Glutamatergic neuron (in vitro differentiated cells): Measurements from ENCODE around the gene ZNF831. TPM values are rescaled to one million over a fixed set of nuclear protein-coding genes. Genes with fewer than 3 reads are reported as not detected.

Experiments used
- DNase-seq: peaks from one replicate; pipeline ENCODE4 v3.0.0; 2022
- H3K27ac Mint-ChIP-seq: one replicate; pipeline ENCODE4 v1.8.0; 2020; ENCODE audit warnings: mild to moderate bottlenecking, mixed read lengths, inconsistent platforms; ENCODE audit not compliant: unreplicated experiment
- H3K27me3 Mint-ChIP-seq: one replicate; pipeline ENCODE4 v1.8.0; 2020; ENCODE audit warnings: mild to moderate bottlenecking, moderate library complexity, mixed read lengths, inconsistent platforms; ENCODE audit not compliant: unreplicated experiment
- H3K36me3 Mint-ChIP-seq: one replicate; pipeline ENCODE4 v1.8.0; 2020; ENCODE audit warnings: mild to moderate bottlenecking, mixed read lengths, inconsistent platforms; ENCODE audit not compliant: unreplicated experiment
- H3K4me1 Mint-ChIP-seq: one replicate; pipeline ENCODE4 v1.8.0; 2020; ENCODE audit warnings: mild to moderate bottlenecking, low read depth, mixed read lengths, inconsistent platforms; ENCODE audit not compliant: unreplicated experiment
- H3K4me3 Mint-ChIP-seq: one replicate; pipeline ENCODE4 v1.8.0; 2020; ENCODE audit warnings: mild to moderate bottlenecking, mixed read lengths, inconsistent platforms; ENCODE audit not compliant: unreplicated experiment
- H3K9me3 Mint-ChIP-seq: one replicate; pipeline ENCODE4 v1.8.0; 2020; ENCODE audit warnings: mild to moderate bottlenecking, moderate library complexity, mixed read lengths, inconsistent platforms; ENCODE audit not compliant: unreplicated experiment
- total RNA-seq: library from RNA; stranded (reverse); fragmentation: NEBNext Ultra II Directional; extraction: Animal tissue kit (Norgen Biotek cat#: 25700); gene quantifications from one replicate; pipeline ENCODE4 v1.2.1, GENCODE V29; 2021; ENCODE audit not compliant: unreplicated experiment
- TF ChIP-seq, protein P1 (sequence below): fragments of 200-600 bp; sonication (generic); IDR thresholded peaks from one replicate; pipeline ENCODE4 v1.5.0; 2021; ENCODE audit not compliant: partially characterized antibody, unreplicated experiment

The ZNF831 gene
- total RNA-seq, 1 donor from 2014 or later = not detected

DNA sequence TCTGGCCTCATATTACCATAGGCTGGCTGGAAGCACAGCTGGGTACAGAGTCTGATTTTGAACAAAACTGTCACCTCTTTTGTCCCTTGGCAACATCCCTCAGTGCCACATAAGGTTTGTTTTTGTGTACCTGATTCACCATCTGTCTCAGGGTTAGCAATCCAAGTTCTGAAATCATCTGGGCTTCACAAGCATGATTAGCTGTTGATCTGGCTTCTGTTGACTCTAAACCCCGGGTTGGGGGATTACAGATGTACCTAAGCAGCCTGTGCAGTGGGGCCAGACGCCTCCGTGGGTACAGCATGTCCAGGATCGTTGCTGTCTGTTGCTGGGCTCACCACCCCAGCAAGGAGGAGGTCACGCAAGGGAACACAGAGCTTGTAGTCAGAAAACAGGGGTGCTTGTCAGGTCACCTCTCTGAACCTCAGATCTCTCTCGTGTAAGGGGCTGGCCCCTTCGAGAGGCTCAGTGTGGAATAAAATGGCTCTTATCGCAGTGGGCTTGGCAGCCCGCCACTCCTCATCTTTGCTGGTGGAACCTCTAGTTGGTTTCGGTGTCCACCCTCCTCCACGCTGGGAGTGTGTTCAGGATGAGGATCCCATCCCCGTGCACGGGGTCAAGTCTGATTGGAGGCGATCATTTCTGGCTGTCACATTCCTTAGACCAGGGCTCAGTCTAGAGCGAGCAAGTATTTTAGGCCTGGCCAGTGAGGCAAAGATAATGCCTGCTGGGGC lies 39.2 kb upstream of the ZNF831 start:
- Mint-ChIP-seq H3K27me3 (peaks cover 9% of the 10 kb centered on the region), H3K36me3 (peaks cover 7% of the 10 kb centered on the region), H3K4me3 (no peak overlapping the region), H3K9me3 (peaks cover 5% of the 10 kb centered on the region), H3K4me1 (no peaks in the 10 kb centered on the region), H3K27ac (no peak overlapping the region)
- DNase-seq = no peak
- TF ChIP-seq, protein P1, sequence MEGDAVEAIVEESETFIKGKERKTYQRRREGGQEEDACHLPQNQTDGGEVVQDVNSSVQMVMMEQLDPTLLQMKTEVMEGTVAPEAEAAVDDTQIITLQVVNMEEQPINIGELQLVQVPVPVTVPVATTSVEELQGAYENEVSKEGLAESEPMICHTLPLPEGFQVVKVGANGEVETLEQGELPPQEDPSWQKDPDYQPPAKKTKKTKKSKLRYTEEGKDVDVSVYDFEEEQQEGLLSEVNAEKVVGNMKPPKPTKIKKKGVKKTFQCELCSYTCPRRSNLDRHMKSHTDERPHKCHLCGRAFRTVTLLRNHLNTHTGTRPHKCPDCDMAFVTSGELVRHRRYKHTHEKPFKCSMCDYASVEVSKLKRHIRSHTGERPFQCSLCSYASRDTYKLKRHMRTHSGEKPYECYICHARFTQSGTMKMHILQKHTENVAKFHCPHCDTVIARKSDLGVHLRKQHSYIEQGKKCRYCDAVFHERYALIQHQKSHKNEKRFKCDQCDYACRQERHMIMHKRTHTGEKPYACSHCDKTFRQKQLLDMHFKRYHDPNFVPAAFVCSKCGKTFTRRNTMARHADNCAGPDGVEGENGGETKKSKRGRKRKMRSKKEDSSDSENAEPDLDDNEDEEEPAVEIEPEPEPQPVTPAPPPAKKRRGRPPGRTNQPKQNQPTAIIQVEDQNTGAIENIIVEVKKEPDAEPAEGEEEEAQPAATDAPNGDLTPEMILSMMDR = no peak

DNA sequence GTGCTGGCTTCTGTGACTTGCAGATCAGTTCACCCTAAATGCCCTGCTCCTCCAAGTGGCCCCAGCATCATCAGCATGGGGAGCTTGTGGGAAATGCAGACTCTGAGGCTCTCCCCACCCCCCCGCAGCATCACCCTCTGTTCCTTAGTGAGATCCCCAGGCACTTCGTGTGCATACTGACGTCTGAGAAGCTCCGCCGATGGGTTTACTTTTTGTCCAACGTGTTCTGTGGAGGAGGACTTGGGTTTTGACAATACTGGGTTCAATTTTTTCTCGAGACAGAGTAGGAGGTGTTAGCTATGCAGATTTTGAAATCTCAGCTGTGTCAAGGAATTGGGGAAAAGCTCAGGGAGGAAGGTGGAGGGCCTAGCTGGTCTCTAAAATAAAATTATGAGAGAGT lies 38.3 kb upstream of the ZNF831 start:
- DNase-seq = no peak
- H3K9me3 Mint-ChIP-seq = peaks cover 5% of the 10 kb centered on the region
- peaks cover 6% of the 10 kb centered on the region for H3K27me3 Mint-ChIP-seq
- H3K27ac Mint-ChIP-seq = no peak overlapping the region
- TF ChIP-seq, protein P1 = no peak
- no peaks in the 10 kb centered on the region for H3K4me1 Mint-ChIP-seq
- H3K4me3 Mint-ChIP-seq = no peak overlapping the region
- peaks cover 7% of the 10 kb centered on the region for H3K36me3 Mint-ChIP-seq

DNA sequence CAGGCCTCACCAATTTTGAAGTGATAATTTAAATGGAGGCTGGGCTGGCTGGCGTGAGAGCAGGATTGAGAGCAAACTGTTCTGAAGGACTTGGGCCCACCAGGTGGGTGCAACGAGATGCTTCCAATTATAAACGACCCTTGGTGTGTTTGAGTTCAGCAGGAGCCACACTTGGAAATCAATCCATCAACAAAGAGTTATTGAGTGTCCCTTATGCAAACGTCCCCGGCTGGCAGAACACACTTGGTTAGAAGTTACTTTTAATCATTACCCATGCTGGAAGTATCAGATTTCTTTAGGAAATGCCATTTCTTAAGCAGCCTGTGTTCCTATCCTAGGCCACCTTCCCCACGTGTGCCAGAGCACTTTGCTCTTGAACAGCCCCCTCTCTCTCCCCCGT lies 37.8 kb upstream of the ZNF831 start:
- Mint-ChIP-seq H3K4me1 (no peaks in the 10 kb centered on the region), H3K27me3 (peaks cover 6% of the 10 kb centered on the region), H3K27ac (no peak overlapping the region), H3K4me3 (no peak overlapping the region), H3K9me3 (peaks cover 5% of the 10 kb centered on the region), H3K36me3 (peaks cover 7% of the 10 kb centered on the region)
- DNase-seq = no peak
- TF ChIP-seq, protein P1 = no peak

DNA sequence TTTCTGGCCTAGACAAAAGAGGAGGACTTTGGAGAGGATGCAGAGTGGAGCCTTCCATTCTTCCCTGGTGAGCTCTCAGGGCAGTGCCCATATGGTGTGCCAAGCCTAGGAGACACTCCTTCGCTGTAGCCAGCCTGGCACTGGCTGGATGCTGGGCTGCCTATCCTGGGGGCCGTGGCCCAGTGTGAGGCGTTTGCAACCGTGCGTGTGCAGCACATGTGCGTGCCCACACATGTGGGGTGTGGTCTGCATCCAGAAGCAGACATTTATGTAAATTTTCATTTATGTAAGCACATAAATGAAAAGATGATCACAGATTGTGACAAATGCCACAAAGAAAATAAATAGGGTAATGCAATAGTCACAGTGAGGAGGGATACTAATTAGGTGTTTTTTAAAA lies 35.8 kb upstream of the ZNF831 start:
- peaks cover 7% of the 10 kb centered on the region for H3K36me3 Mint-ChIP-seq
- H3K4me3 Mint-ChIP-seq = no peak overlapping the region
- H3K4me1 Mint-ChIP-seq = no peaks in the 10 kb centered on the region
- H3K27me3 Mint-ChIP-seq = peaks cover 3% of the 10 kb centered on the region
- no peak for DNase-seq
- H3K9me3 Mint-ChIP-seq = peaks cover 5% of the 10 kb centered on the region
- TF ChIP-seq, protein P1 = no peak
- no peak overlapping the region for H3K27ac Mint-ChIP-seq

DNA sequence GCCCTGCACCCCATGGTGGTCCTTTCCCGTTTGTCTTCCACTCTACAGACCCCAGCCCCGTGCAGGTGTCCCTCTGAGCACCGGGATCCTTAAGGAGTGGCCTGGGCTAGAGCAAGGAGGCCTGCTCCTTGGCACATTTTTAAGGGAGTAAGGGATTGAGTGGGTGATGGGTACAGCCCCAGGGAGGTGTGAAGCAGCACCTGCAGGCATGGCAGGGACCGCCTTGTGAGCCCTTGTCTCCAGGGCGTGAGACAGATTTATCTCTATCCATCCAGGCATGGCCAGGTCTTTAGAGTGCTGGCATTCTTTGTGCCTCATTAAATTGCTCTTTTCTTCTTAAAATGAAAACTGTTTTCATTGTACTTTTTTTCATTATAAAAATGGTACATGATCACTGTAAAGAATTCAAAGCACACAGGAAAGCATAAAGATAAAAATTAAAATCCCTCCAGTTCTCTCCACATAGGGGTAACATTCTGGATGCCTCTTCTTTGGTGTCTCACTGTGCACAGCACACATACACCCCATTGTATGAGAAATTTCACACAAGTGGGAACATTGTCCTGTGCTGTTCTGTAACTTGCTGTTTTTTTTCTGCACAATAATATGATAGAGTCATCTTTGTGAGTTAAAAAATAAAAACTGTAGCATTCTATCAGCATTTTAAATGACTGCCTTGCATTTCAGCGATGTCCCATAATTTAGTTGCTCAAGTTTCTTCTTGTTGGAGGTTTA lies 31.9 kb upstream of the ZNF831 start:
- Mint-ChIP-seq H3K4me3 (no peak overlapping the region), H3K36me3 (peaks cover 11% of the 10 kb centered on the region), H3K27ac (no peak overlapping the region), H3K9me3 (peaks cover 4% of the 10 kb centered on the region), H3K4me1 (no peaks in the 10 kb centered on the region), H3K27me3 (peaks cover 6% of the 10 kb centered on the region)
- TF ChIP-seq, protein P1 = no peak
- no peak for DNase-seq
